ENCODE data around the gene RANBP9.

DNA sequence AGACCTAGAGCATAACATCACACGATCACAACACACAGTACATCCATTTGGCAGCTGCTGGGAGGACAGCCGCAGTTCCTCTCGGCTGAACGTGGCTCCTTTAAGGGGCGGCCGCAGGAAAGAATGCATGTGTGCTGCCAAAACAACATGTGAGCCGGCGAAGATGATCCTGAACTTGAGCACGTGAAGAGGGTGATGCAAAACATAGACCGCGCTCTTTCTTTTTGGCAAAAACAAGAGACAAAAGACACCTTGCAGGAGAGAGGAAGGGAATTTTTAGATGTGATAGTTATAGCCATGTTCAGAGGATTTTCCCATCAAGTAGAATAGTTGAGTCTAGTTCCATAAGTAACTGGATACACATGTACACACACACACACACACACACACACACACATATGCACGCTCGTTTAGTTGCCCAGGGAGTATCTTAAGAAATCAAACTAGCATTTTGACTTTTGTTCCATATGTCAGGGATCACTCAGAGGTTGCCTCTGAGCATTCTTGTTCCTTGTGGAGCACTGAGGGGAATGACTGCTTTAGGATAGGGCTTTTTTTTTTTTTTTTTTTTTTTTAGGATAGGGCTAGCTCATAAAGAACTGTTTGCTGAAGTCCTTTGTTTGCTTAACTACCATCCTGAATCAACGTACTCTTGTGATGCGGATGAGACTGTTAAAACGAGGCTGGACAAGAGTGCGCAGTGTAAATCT lies 21.7 kb upstream of the RANBP9 start:
- TF ChIP-seq, protein P1, sequence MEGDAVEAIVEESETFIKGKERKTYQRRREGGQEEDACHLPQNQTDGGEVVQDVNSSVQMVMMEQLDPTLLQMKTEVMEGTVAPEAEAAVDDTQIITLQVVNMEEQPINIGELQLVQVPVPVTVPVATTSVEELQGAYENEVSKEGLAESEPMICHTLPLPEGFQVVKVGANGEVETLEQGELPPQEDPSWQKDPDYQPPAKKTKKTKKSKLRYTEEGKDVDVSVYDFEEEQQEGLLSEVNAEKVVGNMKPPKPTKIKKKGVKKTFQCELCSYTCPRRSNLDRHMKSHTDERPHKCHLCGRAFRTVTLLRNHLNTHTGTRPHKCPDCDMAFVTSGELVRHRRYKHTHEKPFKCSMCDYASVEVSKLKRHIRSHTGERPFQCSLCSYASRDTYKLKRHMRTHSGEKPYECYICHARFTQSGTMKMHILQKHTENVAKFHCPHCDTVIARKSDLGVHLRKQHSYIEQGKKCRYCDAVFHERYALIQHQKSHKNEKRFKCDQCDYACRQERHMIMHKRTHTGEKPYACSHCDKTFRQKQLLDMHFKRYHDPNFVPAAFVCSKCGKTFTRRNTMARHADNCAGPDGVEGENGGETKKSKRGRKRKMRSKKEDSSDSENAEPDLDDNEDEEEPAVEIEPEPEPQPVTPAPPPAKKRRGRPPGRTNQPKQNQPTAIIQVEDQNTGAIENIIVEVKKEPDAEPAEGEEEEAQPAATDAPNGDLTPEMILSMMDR (IDR thresholded peaks at IDR 0.05) = no peak
- TF ChIP-seq POLR2AphosphoS5 (IDR thresholded peaks at IDR 0.05) (peak; percentile 38 to 56 (median 48)), POLR2A (IDR thresholded peaks at IDR 0.05) (no peak)
